ENCODE measurements around the gene SMPD4. TPM values are rescaled to one million over a fixed set of nuclear protein-coding genes. Genes with fewer than 3 reads are reported as not detected.
"Not testable (repeated sequence)": the region's sequence is repeated elsewhere in the genome, so short reads cannot be mapped to it uniquely, and the experiment has no call there.

SMPD4 gene
- total RNA-seq, 2 experiments from 2014 or later, result 81.2 to 89.9 TPM

GRCh38 chr2:130152816-130153595 lies 28.4 kb downstream of the SMPD4 start:
- H3K36me3 Mint-ChIP-seq (ENCODE audit: low read depth), result peaks cover 39% of the 10 kb centered on the region
- no peaks in the 10 kb centered on the region for H3K9me3 ChIP-seq (ENCODE audit: control insufficient read depth in 1 of 2, insufficient read depth in 1 of 2, low read length in 2 of 2)
- H3K4me1 Mint-ChIP-seq (ENCODE audit: low read depth), result no peaks in the 10 kb centered on the region
- no peak overlapping the region for H3K4me3 ChIP-seq (ENCODE audit: low read length)
- no peak overlapping the region for H3K27ac ChIP-seq (ENCODE audit: low read depth in 1 of 2, low read length in 2 of 2)
- no peaks in the 10 kb centered on the region for H3K9me3 Mint-ChIP-seq
- ChIA-PET CTCF (no interaction called here), POLR2A (no interaction called here)
- no peak for ATAC-seq (ENCODE audit: poor library complexity)
- H3K27me3 Mint-ChIP-seq, result no peaks in the 10 kb centered on the region
- no peaks in the 10 kb centered on the region for H3K4me1 ChIP-seq (ENCODE audit: insufficient read depth, low read length)
- no peak overlapping the region for H3K27ac Mint-ChIP-seq
- intact Hi-C loops (cut with DNase I, micrococcal nuclease), result no loop called here
- H3K4me3 Mint-ChIP-seq, result no peak overlapping the region
- H3K36me3 ChIP-seq (ENCODE audit: insufficient read depth, low read length), result peaks cover 14% of the 10 kb centered on the region
- H3K27me3 ChIP-seq (ENCODE audit: control insufficient read depth in 1 of 2, insufficient read depth in 2 of 2, low read length in 2 of 2), result no peaks in the 10 kb centered on the region
- TF ChIP-seq, protein P1, sequence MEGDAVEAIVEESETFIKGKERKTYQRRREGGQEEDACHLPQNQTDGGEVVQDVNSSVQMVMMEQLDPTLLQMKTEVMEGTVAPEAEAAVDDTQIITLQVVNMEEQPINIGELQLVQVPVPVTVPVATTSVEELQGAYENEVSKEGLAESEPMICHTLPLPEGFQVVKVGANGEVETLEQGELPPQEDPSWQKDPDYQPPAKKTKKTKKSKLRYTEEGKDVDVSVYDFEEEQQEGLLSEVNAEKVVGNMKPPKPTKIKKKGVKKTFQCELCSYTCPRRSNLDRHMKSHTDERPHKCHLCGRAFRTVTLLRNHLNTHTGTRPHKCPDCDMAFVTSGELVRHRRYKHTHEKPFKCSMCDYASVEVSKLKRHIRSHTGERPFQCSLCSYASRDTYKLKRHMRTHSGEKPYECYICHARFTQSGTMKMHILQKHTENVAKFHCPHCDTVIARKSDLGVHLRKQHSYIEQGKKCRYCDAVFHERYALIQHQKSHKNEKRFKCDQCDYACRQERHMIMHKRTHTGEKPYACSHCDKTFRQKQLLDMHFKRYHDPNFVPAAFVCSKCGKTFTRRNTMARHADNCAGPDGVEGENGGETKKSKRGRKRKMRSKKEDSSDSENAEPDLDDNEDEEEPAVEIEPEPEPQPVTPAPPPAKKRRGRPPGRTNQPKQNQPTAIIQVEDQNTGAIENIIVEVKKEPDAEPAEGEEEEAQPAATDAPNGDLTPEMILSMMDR (IDR thresholded peaks at IDR 0.05), result no peak
- DNase-seq, result no peak

- peaks cover 11% of the 10 kb centered on the region for H3K36me3 ChIP-seq (ENCODE audit: insufficient read depth, low read length)
- H3K4me1 ChIP-seq (ENCODE audit: insufficient read depth, low read length); intact Hi-C loops (cut with DNase I, micrococcal nuclease); DNase-seq; H3K27ac ChIP-seq (ENCODE audit: low read depth in 1 of 2, low read length in 2 of 2); H3K9me3 ChIP-seq (ENCODE audit: control insufficient read depth in 1 of 2, insufficient read depth in 1 of 2, low read length in 2 of 2); H3K4me3 ChIP-seq (ENCODE audit: low read length); H3K4me1 Mint-ChIP-seq (ENCODE audit: low read depth); H3K9me3 Mint-ChIP-seq; H3K27me3 Mint-ChIP-seq; H3K4me3 Mint-ChIP-seq; ATAC-seq (ENCODE audit: poor library complexity); POLR2A ChIA-PET; H3K27ac Mint-ChIP-seq; H3K27me3 ChIP-seq (ENCODE audit: control insufficient read depth in 1 of 2, insufficient read depth in 2 of 2, low read length in 2 of 2); CTCF ChIA-PET: not testable (repeated sequence)
- H3K36me3 Mint-ChIP-seq (ENCODE audit: low read depth), result peaks cover 35% of the 10 kb centered on the region
These were observed 29.1 kb downstream of the SMPD4 start for GRCh38 chr2:130152136-130152815.

GRCh38 chr2:130151145-130151512 lies 30.3 kb downstream of the SMPD4 start:
- DNase-seq; H3K27me3 Mint-ChIP-seq; H3K27ac Mint-ChIP-seq; H3K9me3 ChIP-seq (ENCODE audit: control insufficient read depth in 1 of 2, insufficient read depth in 1 of 2, low read length in 2 of 2); H3K27ac ChIP-seq (ENCODE audit: low read depth in 1 of 2, low read length in 2 of 2); ATAC-seq (ENCODE audit: poor library complexity); CTCF ChIA-PET; H3K9me3 Mint-ChIP-seq; H3K4me1 ChIP-seq (ENCODE audit: insufficient read depth, low read length); H3K27me3 ChIP-seq (ENCODE audit: control insufficient read depth in 1 of 2, insufficient read depth in 2 of 2, low read length in 2 of 2); H3K4me3 Mint-ChIP-seq; intact Hi-C loops (cut with DNase I, micrococcal nuclease); POLR2A ChIA-PET; H3K4me3 ChIP-seq (ENCODE audit: low read length); H3K4me1 Mint-ChIP-seq (ENCODE audit: low read depth): not testable (repeated sequence)
- peaks cover 11% of the 10 kb centered on the region for H3K36me3 ChIP-seq (ENCODE audit: insufficient read depth, low read length)
- peaks cover 30% of the 10 kb centered on the region for H3K36me3 Mint-ChIP-seq (ENCODE audit: low read depth)

- Histone ChIP-seq H3K36me3 (ENCODE audit: insufficient read depth, low read length) (peaks cover 11% of the 10 kb centered on the region), H3K27me3 (ENCODE audit: control insufficient read depth in 1 of 2, insufficient read depth in 2 of 2, low read length in 2 of 2) (no peaks in the 10 kb centered on the region), H3K27ac (ENCODE audit: low read depth in 1 of 2, low read length in 2 of 2) (no peak overlapping the region), H3K4me3 (ENCODE audit: low read length) (no peak overlapping the region), H3K9me3 (ENCODE audit: control insufficient read depth in 1 of 2, insufficient read depth in 1 of 2, low read length in 2 of 2) (no peaks in the 10 kb centered on the region), H3K4me1 (ENCODE audit: insufficient read depth, low read length) (no peaks in the 10 kb centered on the region)
- intact Hi-C loops (cut with DNase I, micrococcal nuclease), result no loop called here
- DNase-seq (no peak), ATAC-seq (ENCODE audit: poor library complexity) (no peak)
- TF ChIP-seq, protein P1 (IDR thresholded peaks at IDR 0.05), result no peak
- H3K36me3 Mint-ChIP-seq (ENCODE audit: low read depth), result peaks cover 26% of the 10 kb centered on the region
- no peak overlapping the region for H3K27ac Mint-ChIP-seq
- H3K9me3 Mint-ChIP-seq, result no peaks in the 10 kb centered on the region
- ChIA-PET CTCF (no interaction called here), POLR2A (no interaction called here)
- no peak overlapping the region for H3K4me3 Mint-ChIP-seq
- H3K27me3 Mint-ChIP-seq, result peaks cover 7% of the 10 kb centered on the region
- no peaks in the 10 kb centered on the region for H3K4me1 Mint-ChIP-seq (ENCODE audit: low read depth)
These were observed 30.9 kb downstream of the SMPD4 start for GRCh38 chr2:130150181-130151144.

DNA sequence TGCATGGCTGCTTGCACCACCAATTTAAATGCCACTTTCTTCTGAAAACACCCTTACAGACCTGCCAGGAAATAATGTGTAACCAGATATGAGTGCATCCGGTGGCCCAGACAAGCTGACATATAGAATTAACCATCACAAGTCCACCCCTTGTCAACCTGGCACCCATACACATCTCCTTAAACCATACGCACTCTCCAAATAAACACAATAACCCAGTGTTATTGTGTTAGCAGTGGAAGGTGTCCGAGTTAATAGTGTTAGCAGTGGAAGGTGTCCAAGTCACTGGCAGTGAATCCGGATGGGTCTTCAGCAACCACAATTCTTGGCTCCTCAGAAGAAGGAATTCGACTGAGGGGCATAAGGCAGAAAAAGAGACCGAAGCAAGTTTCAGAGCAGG lies 32.9 kb downstream of the SMPD4 start:
- H3K27ac ChIP-seq (ENCODE audit: low read depth in 1 of 2, low read length in 2 of 2); H3K4me3 ChIP-seq (ENCODE audit: low read length); intact Hi-C loops (cut with DNase I, micrococcal nuclease); H3K27me3 Mint-ChIP-seq; POLR2A ChIA-PET; ATAC-seq (ENCODE audit: poor library complexity); CTCF ChIA-PET; H3K4me3 Mint-ChIP-seq; H3K36me3 ChIP-seq (ENCODE audit: insufficient read depth, low read length); H3K9me3 ChIP-seq (ENCODE audit: control insufficient read depth in 1 of 2, insufficient read depth in 1 of 2, low read length in 2 of 2); H3K27ac Mint-ChIP-seq; H3K27me3 ChIP-seq (ENCODE audit: control insufficient read depth in 1 of 2, insufficient read depth in 2 of 2, low read length in 2 of 2); H3K9me3 Mint-ChIP-seq; DNase-seq; H3K4me1 ChIP-seq (ENCODE audit: insufficient read depth, low read length); H3K4me1 Mint-ChIP-seq (ENCODE audit: low read depth): not testable (repeated sequence)
- H3K36me3 Mint-ChIP-seq (ENCODE audit: low read depth), result peaks cover 10% of the 10 kb centered on the region
